ENCODE results near the gene PEX13.
A peak's percentile ranks its signal among the peaks of the same experiment; 100 is the strongest.

PEX13 gene

DNA sequence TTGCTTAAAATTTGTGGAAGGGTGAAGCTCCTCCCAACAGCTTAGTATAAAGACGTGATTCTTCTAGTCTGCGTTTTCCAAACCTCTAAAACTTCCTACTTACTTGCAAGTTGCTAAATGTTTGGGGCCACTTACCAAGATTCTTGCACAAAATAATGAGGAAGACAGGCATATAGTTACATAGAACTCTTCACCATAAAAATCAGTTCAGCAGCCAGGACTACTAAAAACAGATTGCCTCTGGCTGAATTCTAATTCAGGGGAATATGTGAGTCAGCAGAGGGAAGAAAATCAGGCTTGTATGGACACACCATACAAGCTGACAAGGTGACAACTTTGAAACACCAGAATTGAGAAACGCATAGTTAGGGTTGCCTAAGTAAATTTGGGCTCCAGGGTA, 2.8 kb upstream of the PEX13 start:
- Histone ChIP-seq H3K9me3 (ENCODE audit: control insufficient read depth, insufficient read depth, low read length) (no peaks in the 10 kb centered on the region), H3K27me3 (ENCODE audit: control insufficient read depth, low read length) (no peaks in the 10 kb centered on the region), H3K27ac (ENCODE audit: low read depth, low read length) (no peak overlapping the region), H4K20me1 (ENCODE audit: control insufficient read depth, insufficient read depth, low read depth, low read length) (no peaks in the 10 kb centered on the region), H3K36me3 (ENCODE audit: control insufficient read depth, low read length) (peaks cover 3% of the 10 kb centered on the region; the same call in 1 of the 2 replicates), H3K4me1 (ENCODE audit: control insufficient read depth, low read length) (peaks cover 23% of the 10 kb centered on the region), H3K79me2 (ENCODE audit: control insufficient read depth, low read length) (peaks cover 44% of the 10 kb centered on the region), H3K4me2 (ENCODE audit: low read length) (no peak overlapping the region), H3F3A (ENCODE audit: control insufficient read depth, insufficient read depth) (no peaks in the 10 kb centered on the region), H3K4me3 (ENCODE audit: low read length) (no peak overlapping the region), H3K9me2 (replicated peaks; ENCODE audit: control insufficient read depth, low read length) (no peaks in the 10 kb centered on the region)
- TF ChIP-seq, protein P1, sequence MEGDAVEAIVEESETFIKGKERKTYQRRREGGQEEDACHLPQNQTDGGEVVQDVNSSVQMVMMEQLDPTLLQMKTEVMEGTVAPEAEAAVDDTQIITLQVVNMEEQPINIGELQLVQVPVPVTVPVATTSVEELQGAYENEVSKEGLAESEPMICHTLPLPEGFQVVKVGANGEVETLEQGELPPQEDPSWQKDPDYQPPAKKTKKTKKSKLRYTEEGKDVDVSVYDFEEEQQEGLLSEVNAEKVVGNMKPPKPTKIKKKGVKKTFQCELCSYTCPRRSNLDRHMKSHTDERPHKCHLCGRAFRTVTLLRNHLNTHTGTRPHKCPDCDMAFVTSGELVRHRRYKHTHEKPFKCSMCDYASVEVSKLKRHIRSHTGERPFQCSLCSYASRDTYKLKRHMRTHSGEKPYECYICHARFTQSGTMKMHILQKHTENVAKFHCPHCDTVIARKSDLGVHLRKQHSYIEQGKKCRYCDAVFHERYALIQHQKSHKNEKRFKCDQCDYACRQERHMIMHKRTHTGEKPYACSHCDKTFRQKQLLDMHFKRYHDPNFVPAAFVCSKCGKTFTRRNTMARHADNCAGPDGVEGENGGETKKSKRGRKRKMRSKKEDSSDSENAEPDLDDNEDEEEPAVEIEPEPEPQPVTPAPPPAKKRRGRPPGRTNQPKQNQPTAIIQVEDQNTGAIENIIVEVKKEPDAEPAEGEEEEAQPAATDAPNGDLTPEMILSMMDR (IDR thresholded peaks at IDR 0.05; ENCODE audit: low read depth, low read length, poor library complexity, severe bottlenecking), result no peak
- no peak for TF ChIP-seq EZH2phosphoT487 (IDR thresholded peaks at IDR 0.05; ENCODE audit: borderline replicate concordance, low read length)

- no peak overlapping the region for H3K27ac ChIP-seq (ENCODE audit: low read depth, low read length)
- peak overlapping the region; percentile 91 for H3K4me3 ChIP-seq (ENCODE audit: low read length)
- peaks cover 23% of the 10 kb centered on the region for H3K4me1 ChIP-seq (ENCODE audit: control insufficient read depth, low read length)
Observed at GRCh38 chr2:61015976-61016375, 1.5 kb upstream of the PEX13 start.

DNA sequence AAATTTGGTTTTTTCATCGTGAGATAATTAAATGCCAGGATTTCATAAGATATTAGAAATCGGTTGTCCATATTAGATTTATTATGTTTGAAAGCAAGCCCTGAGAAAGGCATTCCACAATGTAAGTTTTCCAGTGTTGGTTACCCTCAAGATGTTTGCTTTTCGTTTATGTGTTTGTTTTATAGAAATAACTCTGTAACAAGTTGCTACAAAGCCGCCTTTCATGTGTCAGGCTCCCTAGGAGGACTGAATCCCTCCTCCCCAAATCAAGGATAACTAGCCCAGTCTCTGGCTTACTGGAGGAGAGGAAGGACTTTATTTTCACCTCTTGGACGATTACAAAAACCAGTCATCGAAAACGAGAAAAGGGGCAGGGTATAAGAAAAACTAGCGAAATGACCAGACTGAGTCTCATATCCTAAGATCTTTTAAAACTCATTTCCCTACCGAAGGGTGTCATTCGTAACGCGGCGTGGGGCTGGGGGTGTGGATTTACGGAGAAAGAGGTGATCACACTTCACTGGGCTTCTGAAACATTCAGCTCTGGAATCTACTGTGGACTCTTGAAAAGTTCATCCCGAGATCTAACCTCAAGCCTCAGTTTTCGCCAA, 1.0 kb upstream of the PEX13 start:
- H3K36me3 ChIP-seq (ENCODE audit: control insufficient read depth, low read length), result peaks cover 13% of the 10 kb centered on the region
- H3K9me2 ChIP-seq (replicated peaks; ENCODE audit: control insufficient read depth, low read length), result no peaks in the 10 kb centered on the region
- H3K4me1 ChIP-seq (ENCODE audit: control insufficient read depth, low read length), result peaks cover 23% of the 10 kb centered on the region
- TF ChIP-seq, protein P1 (IDR thresholded peaks at IDR 0.05; ENCODE audit: low read depth, low read length, poor library complexity, severe bottlenecking), result no peak
- TF ChIP-seq EZH2phosphoT487 (IDR thresholded peaks at IDR 0.05; ENCODE audit: borderline replicate concordance, low read length), result no peak
- H3K79me2 ChIP-seq (ENCODE audit: control insufficient read depth, low read length), result peaks cover 61% of the 10 kb centered on the region
- peak overlapping the region; percentile 91 for H3K4me2 ChIP-seq (ENCODE audit: low read length)
- peaks cover 6% of the 10 kb centered on the region; the same call in 1 of the 2 replicates for H3K9me3 ChIP-seq (ENCODE audit: control insufficient read depth, insufficient read depth, low read length)
- H3K4me3 ChIP-seq (ENCODE audit: low read length), result peak overlapping the region; percentile 91
- peak overlapping the region; percentile 81 for H3K27ac ChIP-seq (ENCODE audit: low read depth, low read length)
- H3F3A ChIP-seq (ENCODE audit: control insufficient read depth, insufficient read depth), result no peaks in the 10 kb centered on the region
- H3K27me3 ChIP-seq (ENCODE audit: control insufficient read depth, low read length), result no peaks in the 10 kb centered on the region
- H4K20me1 ChIP-seq (ENCODE audit: control insufficient read depth, insufficient read depth, low read depth, low read length), result no peaks in the 10 kb centered on the region

More at GRCh38 chr2:61015976-61016375, 1.5 kb upstream of the PEX13 start:
- Histone ChIP-seq H3F3A (ENCODE audit: control insufficient read depth, insufficient read depth) (no peaks in the 10 kb centered on the region), H3K4me2 (ENCODE audit: low read length) (peak overlapping the region; percentile 91), H3K9me2 (replicated peaks; ENCODE audit: control insufficient read depth, low read length) (no peaks in the 10 kb centered on the region), H3K9me3 (ENCODE audit: control insufficient read depth, insufficient read depth, low read length) (peaks cover 2% of the 10 kb centered on the region; the same call in 1 of the 2 replicates), H3K79me2 (ENCODE audit: control insufficient read depth, low read length) (peaks cover 56% of the 10 kb centered on the region), H4K20me1 (ENCODE audit: control insufficient read depth, insufficient read depth, low read depth, low read length) (no peaks in the 10 kb centered on the region), H3K36me3 (ENCODE audit: control insufficient read depth, low read length) (peaks cover 8% of the 10 kb centered on the region), H3K27me3 (ENCODE audit: control insufficient read depth, low read length) (no peaks in the 10 kb centered on the region)
- TF ChIP-seq EZH2phosphoT487 (IDR thresholded peaks at IDR 0.05; ENCODE audit: borderline replicate concordance, low read length), result no peak
- TF ChIP-seq, protein P1 (IDR thresholded peaks at IDR 0.05; ENCODE audit: low read depth, low read length, poor library complexity, severe bottlenecking), result no peak
